GM12801 (cell line): ENCODE measurements around the gene LAMA2.

Experiments
- CTCF ChIP-seq: IDR thresholded peaks from one replicate; pipeline ENCODE4 v1.5.1; 2011; ENCODE audit warnings: control low read depth; ENCODE audit not compliant: insufficient read length; ENCODE audit errors: extremely low read depth

The LAMA2 gene

GRCh38 chr6:129120856-129121638 is 238.1 kb downstream of the LAMA2 start:
- no peak for TF ChIP-seq CTCF

- no peak for TF ChIP-seq CTCF
These were observed 241.4 kb downstream of the LAMA2 start for GRCh38 chr6:129124347-129124746.

- TF ChIP-seq CTCF: no peak
These were observed 247.2 kb downstream of the LAMA2 start for GRCh38 chr6:129130106-129130505.

DNA sequence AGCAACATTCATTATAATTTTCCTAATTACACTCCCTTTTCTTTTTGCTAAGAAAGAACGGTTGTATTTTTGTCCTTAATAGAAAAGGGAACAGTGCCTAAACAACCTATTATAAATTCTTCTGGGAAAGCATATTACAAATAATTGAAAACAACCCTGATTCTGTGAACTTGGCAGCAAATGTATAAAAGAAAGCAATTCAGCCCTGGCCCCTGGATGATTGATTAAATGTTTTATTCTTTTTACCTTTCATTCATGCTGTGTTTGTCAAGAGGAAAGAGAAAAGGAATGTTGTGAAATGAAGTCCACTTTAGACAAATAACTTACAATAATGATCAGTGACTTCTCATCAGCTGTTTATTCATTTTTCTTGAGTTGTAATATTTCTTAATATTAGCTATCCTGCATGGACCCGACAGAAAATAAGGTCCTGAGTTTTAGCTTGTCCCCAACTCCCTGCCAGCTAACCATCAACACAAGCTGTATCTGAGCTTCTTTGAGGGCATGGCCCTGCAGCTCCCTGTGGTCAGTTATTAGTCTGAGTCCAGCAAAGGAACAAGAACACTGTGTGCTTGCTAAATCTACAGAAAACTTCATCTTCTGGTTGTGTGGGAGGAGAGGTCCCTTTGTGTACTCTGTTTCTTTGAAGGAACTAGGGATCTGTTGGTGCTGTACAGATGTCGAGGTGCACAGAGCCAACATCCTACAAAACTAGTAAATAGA is 248.2 kb downstream of the LAMA2 start:
- TF ChIP-seq CTCF: no peak

DNA sequence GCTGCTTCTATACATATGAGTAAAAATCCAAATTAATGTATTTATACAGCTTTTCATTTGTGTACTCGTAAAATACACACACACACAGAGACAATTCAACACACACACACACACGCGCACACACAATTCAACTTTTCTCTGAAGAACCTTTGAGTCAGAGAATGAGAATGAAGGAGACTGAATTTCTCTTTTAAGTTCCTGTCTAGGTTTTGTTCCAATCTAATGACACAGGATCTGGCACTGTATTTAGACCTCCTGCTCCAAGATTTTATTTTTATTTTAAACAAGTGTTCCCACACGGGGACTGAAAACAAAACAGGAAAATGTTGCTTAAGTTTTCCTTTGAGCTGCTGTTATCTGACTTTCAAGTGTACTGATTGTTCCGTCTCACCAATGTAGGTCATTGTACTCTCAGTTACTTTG is 250.8 kb downstream of the LAMA2 start:
- TF ChIP-seq CTCF: no peak

- TF ChIP-seq CTCF: no peak
These were observed 251.6 kb downstream of the LAMA2 start for GRCh38 chr6:129134535-129134934.

GRCh38 chr6:129135451-129135850 is 252.5 kb downstream of the LAMA2 start:
- no peak for TF ChIP-seq CTCF
